ENCODE data around the gene BCL2.

DNA sequence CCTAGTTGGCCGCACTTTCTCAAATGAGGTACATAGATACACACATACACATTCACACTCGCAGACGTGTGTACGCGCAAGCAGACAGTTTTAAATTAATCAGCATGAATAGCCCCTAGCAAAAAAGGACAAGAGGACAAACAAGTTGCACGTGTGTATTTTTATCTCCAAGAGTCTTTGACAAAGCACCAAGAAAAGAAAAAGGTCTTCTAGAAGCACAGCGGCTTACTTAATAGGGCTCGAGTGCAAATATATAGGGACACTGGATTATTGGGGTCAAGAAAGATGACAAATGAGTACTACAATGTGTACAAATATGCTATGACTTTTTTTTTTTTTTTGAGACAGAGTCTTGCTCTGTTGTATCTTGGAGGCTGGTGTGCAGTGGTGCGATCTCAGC lies 1.7 kb upstream of the BCL2 start:
- no peak for TF ChIP-seq POLR2A (IDR thresholded peaks at IDR 0.05)
- TF ChIP-seq, protein P1, sequence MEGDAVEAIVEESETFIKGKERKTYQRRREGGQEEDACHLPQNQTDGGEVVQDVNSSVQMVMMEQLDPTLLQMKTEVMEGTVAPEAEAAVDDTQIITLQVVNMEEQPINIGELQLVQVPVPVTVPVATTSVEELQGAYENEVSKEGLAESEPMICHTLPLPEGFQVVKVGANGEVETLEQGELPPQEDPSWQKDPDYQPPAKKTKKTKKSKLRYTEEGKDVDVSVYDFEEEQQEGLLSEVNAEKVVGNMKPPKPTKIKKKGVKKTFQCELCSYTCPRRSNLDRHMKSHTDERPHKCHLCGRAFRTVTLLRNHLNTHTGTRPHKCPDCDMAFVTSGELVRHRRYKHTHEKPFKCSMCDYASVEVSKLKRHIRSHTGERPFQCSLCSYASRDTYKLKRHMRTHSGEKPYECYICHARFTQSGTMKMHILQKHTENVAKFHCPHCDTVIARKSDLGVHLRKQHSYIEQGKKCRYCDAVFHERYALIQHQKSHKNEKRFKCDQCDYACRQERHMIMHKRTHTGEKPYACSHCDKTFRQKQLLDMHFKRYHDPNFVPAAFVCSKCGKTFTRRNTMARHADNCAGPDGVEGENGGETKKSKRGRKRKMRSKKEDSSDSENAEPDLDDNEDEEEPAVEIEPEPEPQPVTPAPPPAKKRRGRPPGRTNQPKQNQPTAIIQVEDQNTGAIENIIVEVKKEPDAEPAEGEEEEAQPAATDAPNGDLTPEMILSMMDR (IDR thresholded peaks at IDR 0.05) = no peak

Data from Peyer's patch (tissue), 4 donors.